AG10803 (cell line): ENCODE measurements around the gene RGN.
"Not testable (repeated sequence)": the region's sequence is repeated elsewhere in the genome, so short reads cannot be mapped to it uniquely, and the experiment has no call there.

ENCODE experiments used
- DNase-seq: peaks from one replicate; pipeline ENCODE4 v3.0.0; 2010; ENCODE audit warnings: low read depth
- H3K4me3 ChIP-seq: 2 replicates; pipeline ENCODE4 v1.5.1; 2011; ENCODE audit warnings: mild to moderate bottlenecking, low read length, control low read depth
- CTCF ChIP-seq: conservative IDR thresholded peaks from 2 replicates; pipeline ENCODE4 v1.5.1; 2011; ENCODE audit warnings: mild to moderate bottlenecking, low read length, control low read depth, inconsistent platforms

The RGN gene

GRCh38 chrX:47093860-47094259 is 15.6 kb downstream of the RGN start:
- TF ChIP-seq CTCF: no peak
- DNase-seq: no peak
- no peak overlapping the region for H3K4me3 ChIP-seq

- no peak for DNase-seq
- H3K4me3 ChIP-seq: no peak overlapping the region
- no peak for TF ChIP-seq CTCF
Observed at GRCh38 chrX:47097018-47097417, 18.8 kb downstream of the RGN start.

GRCh38 chrX:47098338-47099094 is 20.3 kb downstream of the RGN start:
- DNase-seq: no peak
- TF ChIP-seq CTCF: no peak
- no peak overlapping the region for H3K4me3 ChIP-seq

GRCh38 chrX:47101206-47101605 is 23.0 kb downstream of the RGN start:
- DNase-seq: no peak
- no peak for TF ChIP-seq CTCF
- no peak overlapping the region for H3K4me3 ChIP-seq

GRCh38 chrX:47110936-47111615 is 32.8 kb downstream of the RGN start:
- not testable (repeated sequence) for H3K4me3 ChIP-seq, DNase-seq

GRCh38 chrX:47112316-47112954 is 34.2 kb downstream of the RGN start:
- no peak for TF ChIP-seq CTCF
- H3K4me3 ChIP-seq: no peak overlapping the region
- DNase-seq: peak; percentile 13

GRCh38 chrX:47116551-47117110 is 38.4 kb downstream of the RGN start:
- DNase-seq, H3K4me3 ChIP-seq: not testable (repeated sequence)

GRCh38 chrX:47124466-47124865 is 46.2 kb downstream of the RGN start:
- not testable (repeated sequence) for DNase-seq, H3K4me3 ChIP-seq
